HG03575 (cell line): ENCODE results near the gene NOTUM.

Experiments used
- ATAC-seq: cut with Tn5 transposase; IDR thresholded peaks from one replicate; pipeline ENCODE4 v1.9.1; 2021; ENCODE audit not compliant: unreplicated experiment, insufficient number of reproducible peaks, low FRiP score; ENCODE audit errors: extremely low read depth

NOTUM gene

DNA sequence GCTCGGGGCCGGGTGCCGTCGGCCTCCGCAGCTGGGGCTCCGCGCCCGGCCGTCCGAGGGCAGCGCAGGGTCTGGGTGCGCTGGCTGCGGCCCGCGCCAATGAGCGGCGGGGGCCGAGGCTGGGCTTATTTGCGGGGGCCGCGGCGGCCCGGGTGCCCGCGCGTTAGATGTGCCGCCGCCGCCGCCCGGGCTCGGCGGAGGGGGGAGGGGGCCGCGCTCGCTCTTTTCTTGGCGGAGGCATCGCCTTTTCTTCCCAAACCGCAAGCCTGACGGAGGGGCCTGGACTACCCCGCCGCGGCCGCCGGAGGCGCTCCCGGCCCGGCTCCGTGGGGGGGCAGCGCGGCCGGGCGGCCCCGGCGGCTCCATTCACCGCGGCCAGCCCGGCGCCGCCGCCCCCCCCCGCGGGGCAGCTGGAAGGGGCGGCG, at the start of gene NOTUM:
TSS of gene NOTUM (minus strand) at position 101 of the 425 bp plus-strand sequence. CDS start 278 bp downstream, outside the sequence.
- ATAC-seq = no peak

DNA sequence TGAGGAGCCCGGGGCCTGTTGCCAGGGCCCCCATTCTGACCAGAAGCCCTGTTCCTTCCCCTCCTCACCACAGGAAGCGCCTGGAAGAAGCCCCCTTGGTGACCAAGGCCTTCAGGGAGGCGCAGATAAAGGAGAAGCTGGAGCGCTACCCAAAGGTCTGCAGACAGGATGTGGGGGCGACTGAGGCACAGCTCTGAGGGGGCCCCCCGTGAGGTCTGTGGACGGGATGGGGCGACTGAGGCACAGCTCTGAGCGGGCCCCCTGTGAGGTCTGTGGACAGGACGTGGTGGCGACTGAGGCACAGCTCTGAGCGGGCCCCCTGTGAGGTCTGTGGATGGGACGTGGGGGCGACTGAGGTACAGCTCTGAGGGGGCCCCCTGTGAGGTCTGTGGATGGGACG, 48.4 kb upstream of the NOTUM start:
- ATAC-seq = no peak

DNA sequence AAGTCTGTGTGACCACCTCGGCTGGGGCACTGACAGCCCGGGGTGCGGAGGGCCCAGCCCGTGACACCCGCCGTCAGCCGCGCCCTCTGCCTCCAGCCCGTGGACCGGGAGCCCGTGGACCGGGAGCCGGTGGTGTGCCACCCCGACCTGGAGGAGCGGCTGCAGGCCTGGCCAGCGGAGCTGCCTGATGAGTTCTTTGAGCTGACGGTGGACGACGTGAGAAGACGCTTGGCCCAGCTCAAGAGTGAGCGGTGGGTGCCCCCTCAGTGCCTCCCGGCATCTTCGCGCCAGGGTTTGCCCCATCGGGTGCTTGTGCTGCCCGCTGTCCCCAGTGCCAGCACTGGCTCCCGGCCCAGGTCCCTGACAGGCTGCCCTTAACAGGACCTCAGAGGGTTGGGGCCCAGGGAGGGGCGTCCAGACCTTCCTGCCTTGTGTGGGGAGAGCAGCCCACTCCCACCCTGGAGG, 48.0 kb upstream of the NOTUM start:
- ATAC-seq = no peak

DNA sequence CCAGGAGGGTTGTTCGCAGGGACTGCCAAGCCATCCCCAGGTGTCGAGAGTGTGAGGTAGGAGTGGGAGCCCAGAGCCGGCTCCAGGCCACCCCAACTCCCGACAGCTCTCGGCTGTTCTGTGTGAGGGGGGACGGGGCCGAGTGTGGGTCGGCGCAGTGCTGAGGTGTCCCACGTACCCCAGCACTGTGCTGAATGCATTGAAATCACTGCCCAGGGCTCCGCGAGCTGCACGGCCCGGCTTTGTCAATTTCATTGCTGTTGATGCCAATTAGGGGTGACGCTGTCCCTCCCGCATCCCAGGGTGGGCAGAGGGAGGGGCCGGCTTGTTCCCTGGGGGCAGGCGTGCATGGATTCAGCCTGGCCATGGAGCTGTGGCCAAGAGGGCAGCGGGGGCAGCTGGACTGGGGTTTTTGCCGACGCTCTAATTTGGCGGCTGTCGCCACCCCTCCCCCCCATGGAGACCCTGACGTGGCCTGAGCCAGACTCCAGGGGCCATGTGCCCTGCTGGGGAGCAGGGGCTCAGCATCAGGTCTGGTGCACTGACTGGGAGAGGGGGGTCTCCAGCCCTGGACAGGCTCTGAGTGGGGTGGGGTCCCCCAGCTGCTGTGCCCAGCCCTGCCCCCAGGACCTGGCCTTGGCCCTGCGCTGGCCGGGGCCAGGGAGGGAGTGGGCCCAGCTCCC, 47.4 kb upstream of the NOTUM start:
- no peak for ATAC-seq

DNA sequence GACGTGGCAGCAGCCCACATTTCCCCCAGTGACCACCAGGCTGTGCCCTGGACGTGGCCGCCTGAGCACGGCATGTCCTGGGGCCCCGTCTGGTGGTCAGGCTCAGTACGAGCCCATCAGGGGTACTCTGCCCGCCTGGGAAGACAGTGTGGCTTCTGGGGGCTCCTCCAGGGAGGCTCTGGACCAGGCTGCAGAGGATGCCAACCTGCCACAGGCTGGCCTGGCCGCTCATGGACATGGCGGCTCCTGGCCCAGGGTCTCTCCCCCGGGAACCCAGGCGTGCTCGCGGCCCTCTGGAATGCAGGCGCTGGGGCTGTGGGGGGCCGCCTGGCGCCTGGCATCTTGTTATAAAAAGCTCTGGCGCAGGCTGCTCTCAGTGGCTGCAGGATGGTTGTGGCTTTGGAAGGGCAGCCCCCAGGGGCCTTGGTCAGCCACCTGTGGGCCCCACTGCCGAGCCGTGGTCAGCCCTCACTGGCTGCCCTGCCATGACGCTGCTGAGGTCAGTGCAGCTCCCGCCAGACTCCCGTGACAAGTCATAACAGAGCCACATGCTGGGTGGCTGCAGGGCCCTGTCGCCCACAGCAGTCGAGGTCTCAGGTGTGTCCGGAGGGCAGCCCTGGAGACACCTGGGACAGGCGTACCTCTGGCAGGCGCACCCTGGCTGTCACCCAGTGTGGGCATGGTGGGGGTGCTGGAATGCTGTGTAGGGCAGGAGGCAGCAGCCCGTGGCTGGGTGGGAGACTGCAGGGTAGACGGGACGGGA, 46.7 kb upstream of the NOTUM start:
- ATAC-seq = no peak

DNA sequence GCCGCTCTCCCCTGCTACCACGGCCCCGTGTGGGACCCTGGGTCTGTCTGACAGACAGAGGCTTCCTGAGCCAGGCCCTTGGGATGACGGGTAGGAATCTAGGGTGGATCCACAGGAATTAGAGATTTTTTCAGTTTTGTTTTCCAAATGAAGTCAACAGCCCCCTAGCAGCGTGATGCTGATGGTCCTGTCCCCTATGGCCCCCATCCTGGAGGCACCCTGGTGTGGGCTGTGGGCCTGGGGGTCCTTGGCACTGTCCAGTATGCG, 46.2 kb upstream of the NOTUM start:
- no peak for ATAC-seq

DNA sequence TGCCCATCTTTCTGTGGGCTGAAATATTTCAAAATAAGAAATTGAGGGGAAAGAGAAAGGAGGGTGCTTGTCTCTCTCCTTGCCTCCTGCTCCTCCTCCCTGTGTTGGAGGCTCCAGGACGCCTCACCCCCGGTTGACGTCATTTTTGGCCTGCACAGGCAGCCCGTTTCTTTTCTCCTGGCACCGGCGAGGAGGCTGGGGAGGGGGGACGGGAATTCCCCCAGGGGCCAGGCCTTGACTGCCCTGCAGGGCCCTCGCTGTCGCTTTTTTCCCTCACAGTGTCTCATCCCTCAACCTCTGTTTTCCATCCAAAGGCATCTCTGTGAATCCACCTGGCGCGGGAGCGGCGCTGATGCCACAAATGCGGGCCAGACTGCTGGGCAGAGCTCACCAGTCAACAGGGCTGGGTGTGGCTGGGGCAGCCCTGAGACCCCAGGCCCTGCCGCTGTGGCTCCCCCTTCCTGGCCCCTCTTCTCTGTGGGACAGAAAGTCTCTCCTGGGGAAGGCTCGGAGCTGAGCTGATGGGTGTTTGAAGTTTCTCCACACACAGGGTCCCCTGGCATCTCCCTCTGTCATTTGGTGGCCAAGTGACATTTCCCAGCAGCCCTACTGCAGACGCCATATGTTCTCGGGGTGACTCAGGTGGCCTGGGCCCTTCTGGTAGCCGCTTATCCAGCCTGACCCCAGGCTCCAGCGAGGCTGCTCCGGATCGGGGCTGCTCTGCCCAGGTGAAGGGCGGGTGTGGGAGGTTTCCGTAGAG, 45.7 kb upstream of the NOTUM start:
- ATAC-seq = no peak

DNA sequence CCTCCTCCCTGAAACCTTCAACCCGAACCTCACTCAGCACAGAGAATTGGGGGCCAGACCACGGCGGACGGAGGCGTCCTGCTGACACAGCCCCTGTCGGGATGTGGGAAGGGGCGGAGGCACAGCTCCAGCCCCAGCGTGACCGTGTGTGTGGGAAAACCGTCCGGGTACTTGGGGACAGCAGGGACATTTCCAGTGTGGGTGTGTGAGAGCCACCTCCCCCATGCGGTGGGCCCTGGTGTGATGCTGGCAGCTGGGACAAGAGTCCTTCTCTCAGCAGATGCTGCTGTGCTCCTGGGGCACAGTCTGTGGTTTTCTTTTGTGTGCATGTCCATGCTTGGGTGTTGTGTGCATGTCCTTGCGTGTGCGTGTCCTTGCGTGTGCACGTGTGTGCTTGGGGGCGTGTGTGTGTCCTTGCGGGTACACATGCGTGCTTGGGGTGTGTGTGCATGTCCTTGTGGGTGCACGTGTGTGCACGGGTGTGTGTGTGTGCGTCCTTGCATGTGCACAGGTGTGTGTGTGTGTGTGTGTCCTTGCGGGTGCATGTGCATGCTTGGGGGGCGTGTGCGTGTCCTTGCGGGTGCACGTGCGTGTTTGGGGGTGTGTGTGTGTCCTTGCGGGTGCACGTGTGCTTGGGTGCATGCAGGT, 44.8 kb upstream of the NOTUM start:
- ATAC-seq = no peak

DNA sequence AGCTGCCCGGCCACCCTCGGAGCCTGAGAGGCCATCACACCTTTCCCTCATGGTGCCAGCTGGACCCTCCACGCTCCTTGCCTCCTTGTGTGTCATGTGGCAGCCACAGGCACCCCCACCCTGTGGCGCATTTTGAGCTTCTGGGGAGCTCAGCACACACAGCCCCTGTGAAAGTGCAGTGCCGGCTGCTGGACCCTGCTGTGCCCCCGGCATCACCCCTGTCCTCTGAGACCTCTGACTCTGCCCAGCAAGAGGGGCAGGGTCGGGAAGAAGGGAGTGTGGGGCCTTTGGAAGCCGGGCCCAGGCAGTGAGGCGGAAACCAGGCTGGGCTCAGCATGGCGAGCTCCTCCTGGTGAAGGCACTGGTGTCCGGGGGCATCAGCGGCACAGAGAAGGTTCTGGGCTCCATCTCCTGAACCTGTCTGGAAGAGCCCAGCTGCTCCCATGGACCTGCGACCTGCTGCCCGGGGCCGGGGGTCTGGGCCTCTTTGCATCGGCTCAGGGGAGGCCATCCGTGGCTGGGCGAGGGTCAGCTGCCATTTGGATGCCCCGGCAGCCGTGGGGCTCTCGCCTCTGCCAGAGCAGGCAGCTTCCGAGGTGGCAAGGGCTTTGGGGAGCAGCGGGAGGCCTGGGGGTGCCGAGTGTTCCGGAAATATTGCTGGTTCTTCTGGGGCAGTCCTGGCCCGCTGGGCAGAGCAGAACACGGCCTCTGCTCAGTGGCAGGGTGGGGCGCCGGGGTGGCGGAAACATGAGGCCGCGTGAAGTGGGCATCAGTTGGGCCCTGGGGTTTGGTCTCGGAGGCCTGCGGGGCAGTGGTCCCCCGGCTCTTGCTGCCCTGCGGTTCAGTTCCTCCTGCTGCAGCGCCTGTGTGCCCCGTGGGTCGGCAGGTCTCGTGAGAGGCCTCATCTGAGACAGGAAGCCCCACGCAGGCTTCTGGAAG, 43.8 kb upstream of the NOTUM start:
- ATAC-seq = no peak

DNA sequence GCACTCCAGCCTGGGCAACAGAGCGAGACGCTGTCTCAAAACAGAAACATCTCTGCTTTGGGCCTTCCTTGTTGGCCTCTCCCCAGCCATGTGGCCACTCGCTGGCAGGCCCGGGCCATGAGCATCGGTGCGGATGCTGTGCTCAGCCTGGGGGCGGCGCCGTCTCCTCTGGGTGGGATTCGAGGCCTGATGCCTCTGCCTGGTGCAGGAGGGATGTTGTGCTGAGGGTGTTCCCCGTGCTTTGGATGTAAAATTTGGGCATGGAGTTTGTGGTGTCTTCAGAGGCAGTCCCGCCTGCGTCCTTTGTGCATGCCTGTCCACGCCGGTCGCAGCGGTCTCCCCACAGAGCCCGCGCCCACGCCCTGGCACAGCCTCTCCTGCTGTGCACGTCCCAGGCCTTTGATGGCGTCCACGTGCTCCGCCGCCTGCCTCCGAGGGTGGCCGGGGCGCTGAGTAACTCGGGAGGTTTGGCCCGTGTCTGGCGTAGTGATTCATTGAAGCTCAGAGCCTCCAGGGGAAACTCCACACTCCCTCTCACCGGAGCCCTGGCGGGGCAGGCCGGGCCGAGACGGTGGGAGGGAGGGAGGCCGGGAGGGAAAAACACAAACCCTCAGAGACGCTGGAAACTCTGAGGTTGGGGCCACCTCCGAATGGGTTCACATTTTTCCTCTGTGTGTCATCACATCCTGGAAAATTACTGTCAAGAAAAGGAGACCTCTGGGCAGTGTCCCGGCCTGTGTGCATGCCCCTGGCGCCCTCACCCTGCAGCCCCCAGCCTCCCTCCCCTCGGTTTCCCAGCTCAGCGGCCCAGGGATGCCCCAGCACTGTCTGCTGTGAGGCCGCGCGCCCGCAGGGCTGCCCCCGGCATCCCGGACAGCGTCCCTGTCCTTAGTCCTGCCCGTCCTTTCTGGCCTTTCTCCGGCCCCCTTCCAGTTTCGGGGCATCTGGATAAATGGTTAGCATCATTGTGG, 42.7 kb upstream of the NOTUM start:
- ATAC-seq = no peak

DNA sequence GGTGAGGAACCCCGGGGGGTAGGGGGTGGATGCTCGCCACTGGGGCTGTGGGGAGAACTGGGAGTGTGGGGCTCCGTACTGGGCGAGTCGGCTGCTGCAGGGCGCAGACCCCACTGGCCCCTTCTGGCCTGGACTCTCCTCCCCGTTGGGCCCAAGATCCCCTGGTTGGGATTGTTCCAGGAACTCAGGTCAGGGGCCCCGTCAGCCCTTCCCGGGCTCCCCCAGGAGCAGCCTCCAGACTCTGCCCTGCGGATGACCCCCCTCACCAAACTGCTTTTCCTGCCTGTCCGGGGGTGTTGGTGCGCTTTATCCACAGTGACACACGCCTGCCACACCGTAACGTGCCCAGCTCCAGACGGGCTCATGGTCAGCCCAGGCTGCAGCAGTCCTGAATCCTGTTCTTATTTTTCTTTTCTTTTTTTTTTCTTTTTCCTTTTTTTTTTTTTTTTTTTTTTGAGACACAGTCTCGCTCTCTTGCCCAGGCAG, 40.6 kb upstream of the NOTUM start:
- no peak for ATAC-seq

DNA sequence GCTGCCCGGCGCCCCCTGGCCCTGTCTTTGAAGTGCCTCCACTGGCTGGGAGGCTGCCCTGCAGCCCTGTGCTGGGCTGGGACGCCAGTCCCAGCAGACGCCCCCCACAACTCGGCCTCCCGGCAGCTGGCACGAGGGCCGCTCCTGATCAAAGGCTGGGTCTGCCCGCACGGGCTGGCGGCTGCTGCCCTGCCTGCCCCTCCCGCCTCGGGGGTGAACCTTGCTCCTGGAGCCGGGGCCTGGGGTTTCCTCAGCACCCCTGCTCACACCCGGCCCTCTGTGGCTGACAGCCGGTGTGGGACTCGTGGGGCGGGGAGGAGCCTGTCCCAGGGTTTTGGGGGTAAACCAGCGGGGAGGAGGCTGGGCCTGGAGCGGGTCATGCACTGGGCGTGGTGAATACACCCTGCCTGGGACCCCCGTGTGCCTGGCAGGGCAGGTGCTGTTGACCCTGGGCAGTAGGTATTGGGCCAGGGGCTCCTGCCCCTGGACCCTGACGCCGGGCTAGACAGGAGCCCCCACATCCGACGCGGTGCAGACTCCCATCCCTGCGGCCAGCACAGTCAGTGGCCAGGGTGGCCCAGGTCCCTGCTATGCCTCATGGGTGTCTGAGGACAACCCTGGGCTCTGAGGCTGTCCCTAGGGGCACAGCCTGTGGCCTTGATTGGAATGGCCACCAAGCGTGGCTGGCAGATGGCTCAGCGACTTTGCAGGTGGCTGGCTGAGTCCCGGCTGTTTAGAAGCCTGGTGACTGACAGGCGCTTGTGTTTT, 40.0 kb upstream of the NOTUM start:
- ATAC-seq = no peak

DNA sequence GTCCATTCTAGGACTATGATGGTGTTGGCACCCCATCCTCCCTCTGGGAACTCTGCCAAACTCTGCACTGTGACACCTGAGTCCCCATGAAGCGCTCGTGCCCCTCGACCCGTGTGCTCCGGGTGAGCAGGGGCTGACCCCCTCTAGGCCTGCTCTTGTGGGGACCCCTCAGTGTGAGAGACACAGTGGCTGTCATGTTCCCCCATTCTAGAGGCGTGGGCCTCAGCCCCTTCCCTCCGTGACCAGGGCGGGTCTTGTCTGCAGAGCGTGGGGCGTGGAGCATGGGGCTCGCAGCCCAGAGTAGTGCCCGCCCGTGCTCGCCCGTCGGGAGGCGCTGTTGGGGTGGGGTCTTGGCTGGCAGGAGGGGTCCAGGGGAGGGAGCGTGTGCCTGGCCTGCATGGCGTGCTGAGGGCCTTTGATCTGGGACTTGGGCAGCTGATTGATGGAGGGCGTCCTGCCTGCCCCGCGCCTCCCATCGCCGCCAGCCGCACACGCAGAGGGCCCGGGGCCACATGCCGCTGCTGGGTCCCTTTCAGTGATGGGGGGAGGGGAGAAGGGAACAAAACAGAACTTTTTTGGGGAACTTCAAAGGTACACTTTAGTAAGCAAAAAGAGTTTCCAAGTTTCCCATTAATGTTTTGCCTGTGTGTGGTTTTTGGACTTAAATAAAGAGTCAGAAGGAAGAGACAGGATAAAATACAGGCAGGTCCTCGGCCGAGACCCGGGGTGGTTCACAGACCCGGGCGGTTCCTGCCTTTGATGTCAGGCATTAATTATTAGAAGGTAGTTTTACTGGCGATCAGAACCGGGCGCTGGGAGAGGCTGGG, 39.2 kb upstream of the NOTUM start:
- ATAC-seq = no peak

DNA sequence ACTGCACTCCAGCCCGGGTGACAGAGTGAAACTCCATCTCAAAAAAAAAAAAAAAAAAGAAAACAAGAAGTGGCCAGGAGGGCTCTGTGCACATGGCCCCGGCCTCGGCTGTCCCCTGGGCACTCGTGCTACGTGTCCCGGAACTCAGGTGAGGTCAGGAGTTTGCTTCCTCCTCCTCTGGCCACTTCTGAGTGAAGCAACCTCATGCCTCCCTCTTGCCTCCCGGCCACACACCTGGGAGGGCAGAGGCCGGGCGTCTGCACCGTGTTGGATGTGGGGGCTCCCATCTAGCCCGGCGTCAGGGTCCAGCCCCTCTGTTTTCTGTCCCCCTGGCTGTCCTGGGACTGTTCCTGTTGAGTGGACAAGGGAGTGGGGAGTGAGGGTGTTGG, 38.6 kb upstream of the NOTUM start:
- ATAC-seq = no peak

DNA sequence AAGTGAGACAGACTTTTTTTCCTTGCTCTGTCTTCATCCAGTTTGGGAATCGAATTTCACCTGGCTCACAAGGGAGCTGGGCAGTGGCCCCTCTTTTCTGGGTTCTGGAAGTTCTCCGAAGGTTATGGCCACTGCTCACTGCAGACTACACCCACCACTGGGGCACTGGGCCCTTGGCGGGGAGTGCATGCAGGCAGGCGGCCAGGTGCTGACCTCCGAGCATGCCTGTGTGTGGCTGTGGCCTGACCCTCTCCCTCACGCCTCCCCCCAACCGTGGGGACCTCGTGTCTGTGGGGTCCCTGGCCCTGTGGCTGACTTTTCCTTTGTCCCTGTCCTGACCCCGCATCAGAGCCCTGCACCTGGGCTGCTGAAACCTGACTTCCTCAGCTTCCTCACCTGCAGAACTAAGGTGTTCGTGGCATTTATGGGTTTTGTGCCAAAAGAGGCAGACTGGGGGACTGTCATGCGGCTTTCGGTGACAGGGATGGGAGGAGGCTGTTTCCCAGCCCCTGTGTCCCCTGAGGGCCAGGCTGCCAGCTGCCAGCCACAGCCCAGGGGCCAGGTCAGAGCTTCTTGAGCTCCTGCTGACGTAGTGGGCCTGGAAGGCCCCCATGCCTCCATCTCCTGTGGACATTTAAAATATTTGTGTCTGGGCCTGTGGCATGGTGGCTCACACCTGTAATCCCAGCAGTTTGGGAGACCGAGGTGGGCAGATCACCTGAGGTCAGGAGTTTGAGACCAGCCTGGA, 37.9 kb upstream of the NOTUM start:
- ATAC-seq = no peak
